T follicular helper cell (primary cell): Measurements from ENCODE around the gene GALNT12.

ENCODE experiments used
- DNase-seq: peaks from one replicate; pipeline ENCODE4 v3.0.0-alpha.2; 2020; ENCODE audit warnings: low read depth
- total RNA-seq, 2 experiments: gene quantifications; one replicate each; lab custom pipeline; 2026; lab: John Stamatoyannopoulos, UW

GALNT12 gene, protein sequence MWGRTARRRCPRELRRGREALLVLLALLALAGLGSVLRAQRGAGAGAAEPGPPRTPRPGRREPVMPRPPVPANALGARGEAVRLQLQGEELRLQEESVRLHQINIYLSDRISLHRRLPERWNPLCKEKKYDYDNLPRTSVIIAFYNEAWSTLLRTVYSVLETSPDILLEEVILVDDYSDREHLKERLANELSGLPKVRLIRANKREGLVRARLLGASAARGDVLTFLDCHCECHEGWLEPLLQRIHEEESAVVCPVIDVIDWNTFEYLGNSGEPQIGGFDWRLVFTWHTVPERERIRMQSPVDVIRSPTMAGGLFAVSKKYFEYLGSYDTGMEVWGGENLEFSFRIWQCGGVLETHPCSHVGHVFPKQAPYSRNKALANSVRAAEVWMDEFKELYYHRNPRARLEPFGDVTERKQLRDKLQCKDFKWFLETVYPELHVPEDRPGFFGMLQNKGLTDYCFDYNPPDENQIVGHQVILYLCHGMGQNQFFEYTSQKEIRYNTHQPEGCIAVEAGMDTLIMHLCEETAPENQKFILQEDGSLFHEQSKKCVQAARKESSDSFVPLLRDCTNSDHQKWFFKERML
- 3.3 to 12.4 reads per million in 2 experiments for total RNA-seq

DNA sequence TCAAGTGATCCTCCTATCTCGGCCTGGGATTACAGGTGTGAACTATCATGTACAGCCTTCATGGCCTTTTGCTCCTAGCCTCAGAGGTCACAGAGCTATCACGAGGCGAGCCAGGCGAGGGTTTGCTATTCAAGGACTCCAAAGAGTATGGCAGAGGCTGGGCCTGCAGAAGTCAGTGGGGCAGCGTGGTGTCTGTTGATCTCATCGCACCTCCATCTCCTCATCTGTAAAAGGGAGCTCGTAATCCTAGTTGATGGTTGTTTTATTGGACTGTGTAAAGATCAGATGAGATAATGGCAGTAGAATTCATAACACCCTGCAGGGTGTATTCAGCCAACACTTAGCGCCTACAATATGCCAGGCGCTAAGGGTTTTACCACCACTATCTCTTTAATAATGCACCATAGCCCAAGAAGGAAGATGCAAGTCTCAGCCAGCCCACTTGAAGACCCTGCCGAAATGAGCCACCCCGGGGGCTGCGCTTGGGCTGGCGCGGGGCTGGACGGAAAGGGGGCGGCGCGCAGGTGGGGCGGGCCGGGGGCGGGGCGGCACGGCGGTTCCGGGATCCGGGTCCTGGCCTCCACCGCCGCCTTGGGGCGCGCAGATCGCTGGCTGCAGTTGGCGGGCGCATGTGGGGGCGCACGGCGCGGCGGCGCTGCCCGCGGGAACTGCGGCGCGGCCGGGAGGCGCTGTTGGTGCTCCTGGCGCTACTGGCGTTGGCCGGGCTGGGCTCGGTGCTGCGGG, at the start of gene GALNT12:
Gene GALNT12, plus strand, starts transcription at position 601 of the 744 bp plus-strand sequence. Its CDS starts 29 bp downstream, at position 630.
- peak; percentile 36 for DNase-seq

DNA sequence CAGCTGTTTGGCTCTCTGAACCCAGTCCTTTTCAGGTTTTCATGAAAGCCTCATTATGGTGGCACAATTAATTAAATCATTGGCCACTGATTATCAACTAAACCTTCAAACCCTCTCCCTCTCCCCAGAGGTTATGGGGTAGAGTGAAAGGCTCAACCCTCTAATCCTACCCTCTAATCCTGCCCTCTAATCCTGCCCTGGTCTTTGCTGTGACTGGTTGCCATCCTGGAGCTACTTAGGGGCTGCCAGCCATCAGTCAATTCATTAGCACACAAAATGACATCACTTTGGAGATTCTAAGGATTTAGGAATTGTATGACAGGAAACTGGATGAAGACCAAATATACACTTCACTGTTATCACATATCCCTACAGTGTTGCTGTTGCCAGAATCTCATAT, 47.2 kb upstream of the GALNT12 start:
- no peak for DNase-seq

DNA sequence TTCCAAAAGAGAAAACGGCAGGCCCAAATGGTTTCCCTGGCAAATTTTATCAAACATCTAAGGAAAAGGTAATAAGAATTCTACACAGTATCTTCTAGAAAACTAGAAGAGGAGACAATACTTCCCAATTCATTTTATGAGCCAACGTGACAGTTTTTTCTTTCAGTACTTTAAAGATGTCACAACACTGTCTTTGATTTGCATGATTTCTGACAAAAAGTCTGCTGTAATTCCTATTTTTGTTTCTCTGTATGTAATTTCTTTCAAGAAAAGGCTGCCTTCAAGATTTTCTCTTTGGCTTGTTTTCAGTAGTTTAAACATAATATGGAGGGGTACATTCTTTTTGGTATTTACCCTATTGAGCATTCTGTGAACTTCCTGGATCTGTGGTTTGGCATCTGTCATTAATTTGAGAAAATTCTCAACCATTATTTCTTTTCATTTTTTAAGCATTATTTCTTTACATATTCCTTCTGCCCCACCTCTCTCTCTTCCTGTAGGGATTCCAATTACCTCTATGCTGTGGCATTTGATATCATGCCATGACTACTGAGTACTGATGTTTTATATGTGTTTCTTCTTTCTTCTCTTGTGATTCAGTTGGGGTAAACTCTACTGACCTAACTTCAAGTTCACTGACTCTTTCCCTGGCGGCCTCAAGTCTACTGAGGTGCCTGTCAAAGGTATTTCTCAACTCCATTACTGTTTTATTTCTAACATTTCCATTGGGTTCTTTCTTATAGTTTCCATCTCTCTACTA, 43.3 kb upstream of the GALNT12 start:
- no peak for DNase-seq

GRCh38 chr9:98765256-98765655, 42.2 kb upstream of the GALNT12 start:
- DNase-seq: no peak

GRCh38 chr9:98766586-98766985, 40.9 kb upstream of the GALNT12 start:
- no peak for DNase-seq

- no peak for DNase-seq
Observed at GRCh38 chr9:98767196-98767595, 40.3 kb upstream of the GALNT12 start.

DNA sequence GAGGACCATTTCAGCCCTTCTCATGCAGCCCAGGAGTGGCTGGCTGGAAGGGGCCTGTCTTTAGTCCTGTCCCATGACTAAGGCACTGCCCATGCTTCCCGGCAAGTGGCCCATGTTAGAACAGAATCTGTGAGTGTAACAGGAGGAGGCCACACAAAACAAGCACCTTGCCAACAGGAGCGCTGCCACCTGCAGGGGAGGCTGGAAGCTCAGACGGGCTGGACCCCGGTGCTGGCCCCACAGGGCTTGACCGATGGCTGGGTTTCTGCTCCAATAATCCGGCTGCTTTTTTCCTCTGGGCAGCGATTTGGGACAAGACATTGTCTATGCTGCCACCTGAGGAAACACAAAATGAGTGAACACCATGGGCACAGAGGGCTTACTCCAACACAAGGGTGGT, 39.6 kb upstream of the GALNT12 start:
- DNase-seq: no peak

DNA sequence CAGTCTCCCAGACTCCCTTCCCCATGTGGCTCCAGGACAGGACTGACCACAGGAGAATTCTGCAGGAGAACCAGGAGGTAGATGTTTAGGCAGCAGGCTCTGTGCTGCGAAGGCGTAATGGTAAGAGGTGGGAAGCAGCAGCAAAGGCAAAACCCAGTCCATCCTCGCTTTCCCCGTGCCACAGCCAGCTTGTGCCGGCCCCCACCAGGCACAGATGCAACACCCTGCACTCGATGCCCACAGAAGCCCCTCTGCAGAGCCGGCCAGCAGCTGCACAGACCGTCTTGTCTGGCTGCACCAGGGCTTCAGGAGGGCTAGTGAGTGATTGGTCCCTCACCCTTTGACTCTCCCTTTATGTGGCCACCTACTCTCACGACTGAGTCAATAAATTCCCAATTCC, 39.1 kb upstream of the GALNT12 start:
- no peak for DNase-seq

DNA sequence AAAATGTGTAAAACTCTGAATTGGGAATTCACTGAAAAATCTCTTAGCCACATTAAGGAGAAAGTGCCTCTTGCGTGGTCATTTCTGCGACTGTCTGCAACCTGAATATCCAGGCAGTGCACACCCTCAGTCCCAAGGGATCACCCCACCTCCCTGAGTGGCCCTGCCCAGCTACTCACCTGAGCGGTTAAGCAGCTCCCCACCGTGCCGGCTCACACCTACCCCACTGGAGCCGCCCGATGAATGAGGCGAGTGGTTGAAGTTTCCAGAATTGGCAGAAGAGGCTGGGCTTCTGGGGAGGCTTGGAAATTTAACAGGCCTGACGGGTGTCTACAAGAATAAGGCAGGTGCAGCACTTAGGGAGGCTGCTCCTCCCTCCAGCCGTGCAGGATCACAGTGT, 36.8 kb upstream of the GALNT12 start:
- DNase-seq: no peak

DNA sequence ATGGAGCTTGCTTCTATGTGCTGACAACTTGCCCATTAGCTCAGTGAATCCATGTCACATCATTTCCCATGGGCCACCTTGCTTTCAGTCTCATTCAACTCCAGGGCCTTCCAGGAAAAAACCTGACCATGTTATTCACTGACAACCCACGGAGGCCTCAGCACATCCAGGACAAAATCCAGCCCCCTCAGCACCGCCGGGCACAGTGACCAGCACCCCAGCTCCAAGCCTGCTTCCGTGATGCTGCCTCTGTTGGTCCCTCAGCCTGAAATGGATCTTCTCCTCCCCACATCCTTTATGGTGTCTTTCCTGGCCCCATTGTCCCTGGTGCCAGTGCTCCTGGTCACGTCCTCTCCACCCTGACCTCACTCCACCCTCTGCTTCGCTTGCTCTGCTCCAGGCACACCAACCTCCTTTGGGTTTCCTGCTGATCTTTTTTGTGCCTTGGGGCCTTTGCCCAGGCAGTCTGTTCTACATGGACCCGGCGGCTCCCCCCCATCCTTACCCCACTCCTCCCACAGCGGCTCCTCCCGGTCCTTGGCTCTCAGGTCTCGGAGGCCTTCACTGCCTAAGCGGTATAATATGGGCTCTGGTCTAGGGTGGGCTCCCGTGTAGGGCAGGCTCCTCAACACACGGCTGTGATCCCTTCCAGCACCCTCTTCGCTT, 36.1 kb upstream of the GALNT12 start:
- DNase-seq: no peak

GRCh38 chr9:98772364-98773155, 34.9 kb upstream of the GALNT12 start:
- DNase-seq: no peak

DNA sequence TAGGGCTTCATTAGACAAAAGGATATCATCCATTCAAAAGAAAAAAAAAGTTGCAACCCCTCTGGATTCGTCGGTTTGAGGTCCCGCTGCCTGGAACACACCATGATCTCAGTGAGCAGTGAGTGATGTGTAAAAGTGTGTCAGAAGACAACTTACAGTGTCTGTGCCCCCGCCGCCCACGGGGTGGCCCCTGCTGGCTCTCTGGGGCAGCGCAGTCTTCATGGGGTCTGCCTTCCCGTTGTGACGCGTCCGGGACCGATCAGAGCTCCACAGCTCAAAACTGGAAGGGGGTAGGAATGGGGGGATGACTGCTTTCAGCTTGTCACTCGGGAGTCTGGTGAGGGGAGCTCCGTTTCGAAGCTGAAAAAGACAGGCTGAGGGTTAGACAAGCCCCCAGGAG, 33.7 kb upstream of the GALNT12 start:
- DNase-seq: no peak

- no peak for DNase-seq
Observed at GRCh38 chr9:98774746-98775145, 32.7 kb upstream of the GALNT12 start.

DNA sequence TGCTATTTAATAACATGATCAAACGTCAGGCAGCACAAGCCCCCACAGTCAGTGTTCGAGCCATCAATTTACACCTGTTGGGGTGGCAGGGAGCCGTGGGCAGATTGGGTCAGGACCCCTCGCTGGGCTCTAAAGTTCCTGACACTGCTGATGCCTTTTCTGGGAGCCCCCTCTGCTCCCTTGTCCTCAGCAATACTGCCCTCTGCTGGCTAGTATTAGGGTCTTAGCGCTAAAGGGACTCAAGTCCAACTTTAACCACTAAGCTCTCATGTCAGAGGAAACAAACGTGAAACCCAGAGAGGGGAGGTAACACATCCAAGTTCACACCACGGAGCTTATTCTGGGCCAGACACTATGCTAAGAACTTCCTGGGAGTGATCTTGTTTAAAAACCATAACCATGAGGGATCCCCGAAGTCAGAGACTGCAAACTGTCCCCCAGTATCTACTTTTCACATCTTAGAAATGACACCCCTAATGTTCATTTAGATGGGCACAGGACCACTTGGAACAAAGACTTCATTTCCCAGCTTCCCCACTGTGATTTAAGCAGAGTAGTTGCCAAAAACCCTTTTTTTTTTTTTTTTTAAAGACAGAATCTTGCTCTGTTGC, 31.5 kb upstream of the GALNT12 start:
- no peak for DNase-seq

DNA sequence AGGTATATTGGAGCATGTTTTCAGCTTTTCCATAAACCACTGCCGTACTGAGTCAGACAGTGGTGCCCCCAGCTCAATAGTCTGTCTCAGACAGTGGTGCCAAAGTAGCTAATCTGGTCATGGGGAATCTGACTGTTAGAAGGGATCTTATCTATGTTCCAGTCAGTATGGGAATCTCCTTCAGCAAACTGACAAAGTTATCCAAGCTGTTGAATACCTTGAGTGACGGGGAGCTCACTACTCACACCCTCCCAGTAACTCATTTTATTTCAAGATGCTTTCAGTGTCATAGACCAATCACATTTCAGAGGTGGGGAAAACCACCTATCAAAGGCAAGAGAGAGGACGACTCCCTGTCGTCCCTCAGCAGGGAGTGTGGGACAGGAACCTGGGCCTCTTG, 29.9 kb upstream of the GALNT12 start:
- no peak for DNase-seq

DNA sequence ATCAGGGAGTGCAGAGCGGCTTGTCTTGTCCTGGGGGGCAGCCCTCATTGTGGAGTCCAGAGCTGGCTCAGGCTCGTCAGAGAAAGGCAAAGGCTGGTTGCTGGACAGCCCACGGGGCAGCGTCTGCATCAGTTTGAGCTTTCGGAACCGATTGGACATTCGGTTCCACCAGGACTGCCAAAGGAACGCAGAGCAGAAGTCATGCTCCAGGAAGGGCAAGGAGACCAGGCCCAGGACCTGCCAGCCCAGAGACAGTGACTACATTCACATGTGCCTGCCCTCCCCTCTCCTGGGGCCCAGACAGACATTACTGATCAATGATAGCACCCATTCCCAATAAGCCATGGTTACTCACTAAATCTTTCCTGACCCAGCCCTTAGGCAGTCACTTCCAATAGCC, 29.2 kb upstream of the GALNT12 start:
- no peak for DNase-seq

- no peak for DNase-seq
Observed at GRCh38 chr9:98778711-98779530, 28.5 kb upstream of the GALNT12 start.

GRCh38 chr9:98780059-98780749, 27.3 kb upstream of the GALNT12 start:
- DNase-seq: no peak
